ENCODE data around the gene SPACA7. TPM values are rescaled to one million over a fixed set of nuclear protein-coding genes. Genes with fewer than 3 reads are reported as not detected.

Gene SPACA7
- total and polyA plus RNA-seq, 10 of the 15 experiments (the other 5 are each of a cell fraction or from before 2014, with no cell fraction given): not detected

DNA sequence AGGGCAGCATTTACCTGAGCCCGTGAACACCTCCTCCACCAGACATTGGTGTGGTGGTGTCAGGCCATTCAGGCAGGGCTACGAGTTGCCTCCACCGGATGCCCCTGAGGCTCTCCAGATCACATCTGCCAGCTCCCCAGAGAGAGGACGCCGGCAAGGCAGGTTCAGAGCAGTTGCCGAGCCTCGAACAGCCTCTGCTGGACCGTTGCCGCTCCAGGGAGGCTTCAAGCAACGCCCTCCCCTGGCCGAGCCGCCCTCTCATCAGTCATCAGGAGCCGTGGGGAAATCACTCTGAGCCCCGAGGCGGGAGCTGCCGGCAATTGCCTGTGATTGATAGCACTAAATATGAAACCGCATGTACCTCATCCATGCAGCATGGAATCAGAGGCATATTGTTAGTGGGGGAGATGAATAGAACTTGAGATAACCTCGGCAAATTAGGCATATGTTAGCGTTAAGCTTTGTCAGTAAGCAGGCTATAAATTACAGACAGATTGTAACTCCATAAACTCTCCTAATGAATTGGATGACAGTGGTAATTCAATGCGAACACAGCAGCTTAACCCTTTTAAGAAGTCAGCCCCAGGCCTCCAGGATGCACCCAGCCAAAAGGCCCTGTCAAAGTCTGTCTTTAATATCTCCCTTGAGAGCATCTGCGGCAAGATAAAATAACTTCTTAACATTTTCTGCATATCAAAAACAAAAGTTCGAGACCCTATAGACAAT lies 29.8 kb upstream of the SPACA7 start (continued):
- TF ChIP-seq ZNF687 (IDR thresholded peaks at IDR 0.05) (no peak), GATAD2B (conservative IDR thresholded peaks at IDR 0.05; ENCODE audit: low read depth) (no peak)

DNA sequence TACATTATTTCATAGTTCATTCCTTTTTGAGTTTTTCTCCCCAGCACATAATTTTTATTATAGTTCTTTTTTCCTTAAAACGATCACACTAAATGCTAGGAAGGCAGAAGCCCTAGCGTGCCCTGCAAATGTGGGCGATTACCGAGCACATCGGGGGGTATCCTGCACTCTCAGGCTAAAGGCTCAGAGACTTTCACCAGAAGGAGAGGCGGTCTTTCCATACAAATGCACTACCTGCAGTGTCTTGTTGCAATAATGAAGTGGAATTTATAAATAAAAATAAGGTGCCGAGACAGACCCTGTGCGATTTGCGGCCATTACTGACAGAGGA lies 29.3 kb upstream of the SPACA7 start:
- Histone ChIP-seq H3K9ac (ENCODE audit: control insufficient read depth, insufficient read depth, low read length) (no peak overlapping the region), H3K4me2 (ENCODE audit: control insufficient read depth, insufficient read depth) (no peak overlapping the region), H3K9me3 (replicated peaks; ENCODE audit: control insufficient read depth, insufficient read depth, low read length) (no peaks in the 10 kb centered on the region), H3K27ac (ENCODE audit: control insufficient read depth, insufficient read depth) (no peak overlapping the region), H3K27me3 (replicated peaks in 1 of 2; ENCODE audit: control insufficient read depth in 2 of 2, insufficient read depth in 2 of 2, low read length in 1 of 2) (0 out of 4 replicates have a peak, but pooled peaks cover 0 to 1% of the 10 kb centered on the region in 2 experiments), H2AFZ (ENCODE audit: control insufficient read depth, low read depth, low read length) (no peak overlapping the region), H3K79me2 (ENCODE audit: control insufficient read depth, insufficient read depth, low read length) (no peaks in the 10 kb centered on the region), H3K4me1 (ENCODE audit: control insufficient read depth, insufficient read depth, low read length) (no peaks in the 10 kb centered on the region), H3K4me3 (no peak overlapping the region), H4K20me1 (ENCODE audit: control insufficient read depth, insufficient read depth) (no peaks in the 10 kb centered on the region), H3K36me3 (ENCODE audit: control insufficient read depth in 2 of 2, insufficient read depth in 2 of 2, low read length in 1 of 2) (no peaks in the 10 kb centered on the region)
- ATAC-seq (no peak), FAIRE-seq (no peak), DNase-seq (ENCODE audit: low read depth, low spot score) (no peak)
- ChIA-PET RAD21 (ENCODE audit: unreplicated experiment) (no interaction called here), CTCF (no interaction called here), SMC1A (ENCODE audit: uncharacterized antibody, unreplicated experiment) (no interaction called here), POLR2A (no interaction called here)
- in situ Hi-C loops (cut with MboI): no loop called here
- intact Hi-C loops (cut with micrococcal nuclease; ENCODE audit: unreplicated experiment): no loop called here
- 44% methylated on average over 9 of the region's 9 CpGs for WGBS (ENCODE audit: insufficient coverage, insufficient replicate concordance, low lambda C conversion rate, missing lambda C conversion rate)
- TF ChIP-seq SUZ12 (IDR thresholded peaks at IDR 0.05; ENCODE audit: unreplicated experiment) (no peak), EED (IDR thresholded peaks at IDR 0.05; ENCODE audit: low read depth) (no peak), HDAC6 (IDR thresholded peaks at IDR 0.05; ENCODE audit: unreplicated experiment) (no peak), POLR2AphosphoS5 (IDR thresholded peaks at IDR 0.05; ENCODE audit: low read length) (no peak), EGR1 (IDR thresholded peaks at IDR 0.05; ENCODE audit: borderline replicate concordance in 1 of 2, low read depth in 2 of 2, low read length in 2 of 2) (no peak), RCOR1 (conservative IDR thresholded peaks at IDR 0.05; ENCODE audit: low read depth, low read length) (no peak)
- BruUV-seq (replicated peaks): no TSS peak
